ENCODE measurements around the gene SERPINA6. TPM values are rescaled to one million over a fixed set of nuclear protein-coding genes. Genes with fewer than 3 reads are reported as not detected.
A peak's percentile ranks its signal among the peaks of the same experiment; 100 is the strongest.

SERPINA6 gene
- total RNA-seq, 1 donor from 2014 or later, result not detected

DNA sequence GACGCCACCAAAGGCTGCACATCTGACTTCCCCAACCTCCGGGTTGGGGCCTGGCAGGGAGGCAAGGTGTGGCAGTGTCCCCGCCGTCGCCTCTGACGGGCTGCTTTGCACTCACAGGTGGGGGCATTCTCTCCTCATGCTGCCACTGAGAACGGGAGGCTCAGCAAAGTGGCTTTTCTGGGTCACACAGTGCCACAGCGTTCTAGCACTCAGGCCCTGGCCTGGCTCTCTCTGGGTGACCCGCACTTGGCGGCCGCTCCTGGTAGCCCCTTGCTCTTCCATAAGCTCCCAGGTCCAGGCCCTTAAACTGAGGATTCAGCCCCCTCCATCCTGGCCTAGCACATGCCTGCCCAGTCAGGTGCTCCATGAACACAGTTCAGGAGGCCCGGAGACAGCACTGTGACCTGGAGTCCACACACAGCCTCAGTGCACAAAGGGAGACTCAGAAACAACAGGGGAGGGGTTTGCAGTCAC, 40.1 kb upstream of the SERPINA6 start:
- no peak for DNase-seq (ENCODE audit: low spot score in 2 of 2, unreplicated experiment in 2 of 2)
- no peaks in the 10 kb centered on the region for H3K27me3 Mint-ChIP-seq (ENCODE audit: low read depth)
- H3K9me3 Mint-ChIP-seq, result no peaks in the 10 kb centered on the region
- no peaks in the 10 kb centered on the region for H3K4me1 Mint-ChIP-seq
- H3K4me3 Mint-ChIP-seq, result no peak overlapping the region
- H3K27ac Mint-ChIP-seq, result no peak overlapping the region
- TF ChIP-seq, protein P1, sequence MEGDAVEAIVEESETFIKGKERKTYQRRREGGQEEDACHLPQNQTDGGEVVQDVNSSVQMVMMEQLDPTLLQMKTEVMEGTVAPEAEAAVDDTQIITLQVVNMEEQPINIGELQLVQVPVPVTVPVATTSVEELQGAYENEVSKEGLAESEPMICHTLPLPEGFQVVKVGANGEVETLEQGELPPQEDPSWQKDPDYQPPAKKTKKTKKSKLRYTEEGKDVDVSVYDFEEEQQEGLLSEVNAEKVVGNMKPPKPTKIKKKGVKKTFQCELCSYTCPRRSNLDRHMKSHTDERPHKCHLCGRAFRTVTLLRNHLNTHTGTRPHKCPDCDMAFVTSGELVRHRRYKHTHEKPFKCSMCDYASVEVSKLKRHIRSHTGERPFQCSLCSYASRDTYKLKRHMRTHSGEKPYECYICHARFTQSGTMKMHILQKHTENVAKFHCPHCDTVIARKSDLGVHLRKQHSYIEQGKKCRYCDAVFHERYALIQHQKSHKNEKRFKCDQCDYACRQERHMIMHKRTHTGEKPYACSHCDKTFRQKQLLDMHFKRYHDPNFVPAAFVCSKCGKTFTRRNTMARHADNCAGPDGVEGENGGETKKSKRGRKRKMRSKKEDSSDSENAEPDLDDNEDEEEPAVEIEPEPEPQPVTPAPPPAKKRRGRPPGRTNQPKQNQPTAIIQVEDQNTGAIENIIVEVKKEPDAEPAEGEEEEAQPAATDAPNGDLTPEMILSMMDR (IDR thresholded peaks at IDR 0.05; ENCODE audit: unreplicated experiment), result no peak
- no peaks in the 10 kb centered on the region for H3K36me3 Mint-ChIP-seq

GRCh38 chr14:94362614-94363133, 39.5 kb upstream of the SERPINA6 start:
- Mint-ChIP-seq H3K9me3 (no peaks in the 10 kb centered on the region), H3K4me1 (no peaks in the 10 kb centered on the region), H3K27ac (no peak overlapping the region), H3K36me3 (no peaks in the 10 kb centered on the region), H3K27me3 (ENCODE audit: low read depth) (no peaks in the 10 kb centered on the region), H3K4me3 (no peak overlapping the region)
- no peak for DNase-seq (ENCODE audit: low spot score in 2 of 2, unreplicated experiment in 2 of 2)
- TF ChIP-seq, protein P1 (IDR thresholded peaks at IDR 0.05; ENCODE audit: unreplicated experiment), result no peak

DNA sequence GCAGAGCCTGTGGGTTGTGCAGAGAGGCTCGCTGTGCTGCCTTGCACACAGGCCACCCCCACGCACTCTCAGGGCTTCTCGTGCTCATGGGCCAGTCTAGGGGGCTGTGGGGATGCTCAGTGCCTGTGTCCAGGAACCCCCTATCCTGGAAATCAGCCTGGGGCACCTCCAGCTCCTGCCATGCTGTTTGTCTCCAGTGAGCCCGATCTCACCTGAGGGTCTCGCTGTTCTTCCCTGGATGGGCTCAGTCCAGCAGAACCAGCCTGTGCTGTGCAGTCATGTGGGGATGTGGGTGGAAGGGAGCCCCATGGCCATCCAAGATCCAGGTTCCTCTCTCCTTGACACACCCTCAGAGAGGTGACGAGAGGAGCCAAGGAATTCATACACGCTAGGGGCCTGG, 38.5 kb upstream of the SERPINA6 start:
- Mint-ChIP-seq H3K4me3 (no peak overlapping the region), H3K4me1 (no peaks in the 10 kb centered on the region), H3K27me3 (ENCODE audit: low read depth) (peaks cover 2% of the 10 kb centered on the region), H3K9me3 (no peaks in the 10 kb centered on the region), H3K36me3 (no peaks in the 10 kb centered on the region), H3K27ac (no peak overlapping the region)
- DNase-seq (ENCODE audit: low spot score in 2 of 2, unreplicated experiment in 2 of 2), result no peak
- TF ChIP-seq, protein P1 (IDR thresholded peaks at IDR 0.05; ENCODE audit: unreplicated experiment), result no peak

GRCh38 chr14:94360945-94361565, 37.9 kb upstream of the SERPINA6 start:
- H3K4me3 Mint-ChIP-seq, result no peak overlapping the region
- peaks cover 7% of the 10 kb centered on the region for H3K27me3 Mint-ChIP-seq (ENCODE audit: low read depth)
- no peak overlapping the region for H3K27ac Mint-ChIP-seq
- no peaks in the 10 kb centered on the region for H3K4me1 Mint-ChIP-seq
- H3K9me3 Mint-ChIP-seq, result no peaks in the 10 kb centered on the region
- H3K36me3 Mint-ChIP-seq, result no peaks in the 10 kb centered on the region
- TF ChIP-seq, protein P1 (IDR thresholded peaks at IDR 0.05; ENCODE audit: unreplicated experiment), result no peak
- DNase-seq (ENCODE audit: low spot score in 2 of 2, unreplicated experiment in 2 of 2), result peak in 1 of 2 experiments; percentile 21

DNA sequence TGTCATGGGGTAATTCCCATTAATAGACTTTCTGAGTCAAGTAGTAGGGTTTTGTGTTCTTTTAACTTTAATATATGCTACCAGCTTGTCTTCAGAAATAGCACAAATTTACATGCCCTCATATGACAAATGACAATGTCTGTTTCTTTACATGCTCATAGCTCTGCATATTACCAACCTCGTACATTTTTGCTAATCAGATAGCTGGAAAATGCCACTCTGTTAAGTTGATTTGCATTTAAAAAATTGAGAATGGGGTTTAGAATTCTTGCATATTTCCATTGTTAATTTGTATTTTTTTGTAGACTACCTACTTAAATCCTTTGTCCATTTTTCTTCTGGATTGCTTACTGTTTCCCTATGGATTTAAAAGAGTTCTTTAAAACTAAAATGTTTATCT, 34.0 kb upstream of the SERPINA6 start:
- H3K4me1 Mint-ChIP-seq, result no peaks in the 10 kb centered on the region
- H3K27ac Mint-ChIP-seq, result no peak overlapping the region
- H3K9me3 Mint-ChIP-seq, result no peaks in the 10 kb centered on the region
- no peaks in the 10 kb centered on the region for H3K36me3 Mint-ChIP-seq
- H3K27me3 Mint-ChIP-seq (ENCODE audit: low read depth), result peaks cover 26% of the 10 kb centered on the region
- no peak for DNase-seq (ENCODE audit: low spot score in 2 of 2, unreplicated experiment in 2 of 2)
- TF ChIP-seq, protein P1 (IDR thresholded peaks at IDR 0.05; ENCODE audit: unreplicated experiment), result no peak
- H3K4me3 Mint-ChIP-seq, result no peak overlapping the region

All from mesothelial cell of epicardium (in vitro differentiated cells).